H9 (cell line): Measurements from ENCODE around the gene TMEM233. TPM values are rescaled to one million over a fixed set of nuclear protein-coding genes. Genes with fewer than 3 reads are reported as not detected.

ENCODE experiments used
- DNase-seq: peaks from one replicate; pipeline ENCODE4 v3.0.0-alpha.2; 2017
- H2AFZ ChIP-seq: one replicate; pipeline ENCODE4 v1.6.1; 2013; ENCODE audit warnings: mild to moderate bottlenecking, low read length, control low read depth, moderate library complexity
- H2AK5ac ChIP-seq: 2 replicates; pipeline ENCODE4 v1.6.1; 2013; ENCODE audit warnings: low read length, control low read depth, mixed read lengths; ENCODE audit not compliant: insufficient read length
- H2BK120ac ChIP-seq: one replicate; pipeline ENCODE4 v1.6.1; 2013; ENCODE audit warnings: low read depth, mild to moderate bottlenecking, low read length, control low read depth, inconsistent platforms; ENCODE audit not compliant: poor library complexity, severe bottlenecking
- H2BK12ac ChIP-seq: 2 replicates; pipeline ENCODE4 v1.6.1; 2013; ENCODE audit warnings: low read length, control low read depth, mixed read lengths, low read depth; ENCODE audit not compliant: insufficient read length
- H2BK15ac ChIP-seq: 2 replicates; pipeline ENCODE4 v1.6.1; 2013; ENCODE audit warnings: low read depth, low read length, control low read depth
- H2BK20ac ChIP-seq: one replicate; pipeline ENCODE4 v1.6.1; 2013; ENCODE audit warnings: low read depth, mild to moderate bottlenecking, low read length, control low read depth, inconsistent platforms; ENCODE audit not compliant: poor library complexity, severe bottlenecking
- H2BK5ac ChIP-seq: 2 replicates; pipeline ENCODE4 v1.6.1; 2013; ENCODE audit warnings: low read length, control low read depth, mixed read lengths; ENCODE audit not compliant: insufficient read length
- H3K14ac ChIP-seq: 2 replicates; pipeline ENCODE4 v1.6.1; 2013; ENCODE audit warnings: low read length, control low read depth; ENCODE audit not compliant: insufficient read depth
- H3K18ac ChIP-seq: 2 replicates; pipeline ENCODE4 v1.6.1; 2013; ENCODE audit warnings: low read depth, mild to moderate bottlenecking, mixed read lengths, low read length, control low read depth; ENCODE audit not compliant: insufficient read length
- H3K23ac ChIP-seq: 2 replicates; pipeline ENCODE4 v1.6.1; 2013; ENCODE audit warnings: low read length, control low read depth, mixed read lengths, low read depth; ENCODE audit not compliant: insufficient read length
- H3K23me2 ChIP-seq: 2 replicates; pipeline ENCODE4 v1.6.1; 2013; ENCODE audit warnings: low read depth, mild to moderate bottlenecking, mixed read lengths, low read length, control low read depth; ENCODE audit not compliant: insufficient read length, poor library complexity, severe bottlenecking
- H3K27ac ChIP-seq: 2 replicates; pipeline ENCODE4 v1.5.1; 2013; ENCODE audit warnings: low read length, control low read depth, mixed read lengths, low read depth; ENCODE audit not compliant: insufficient read length
- H3K27me3 ChIP-seq: 2 replicates; pipeline ENCODE4 v1.6.1; 2013; ENCODE audit warnings: low read length, control low read depth, inconsistent platforms; ENCODE audit not compliant: insufficient read depth
- H3K4ac ChIP-seq: 2 replicates; pipeline ENCODE4 v1.6.1; 2013; ENCODE audit warnings: low read depth, mild to moderate bottlenecking, control low read depth, inconsistent platforms, low read length, moderate library complexity
- H3K4me1 ChIP-seq: 2 replicates; pipeline ENCODE4 v1.6.1; 2013; ENCODE audit warnings: low read length, control low read depth, inconsistent platforms; ENCODE audit not compliant: insufficient read depth
- H3K4me2 ChIP-seq: 2 replicates; pipeline ENCODE4 v1.6.1; 2013; ENCODE audit warnings: low read length, control low read depth, mixed read lengths; ENCODE audit not compliant: insufficient read length, insufficient read depth
- H3K56ac ChIP-seq: 2 replicates; pipeline ENCODE4 v1.6.1; 2013; ENCODE audit warnings: low read depth, mild to moderate bottlenecking, mixed read lengths, low read length, control low read depth; ENCODE audit not compliant: insufficient read length
- H3K79me1 ChIP-seq: 2 replicates; pipeline ENCODE4 v1.6.1; 2013; ENCODE audit warnings: low read depth, mild to moderate bottlenecking, moderate library complexity, low read length, control low read depth, inconsistent platforms; ENCODE audit not compliant: insufficient read depth, poor library complexity, severe bottlenecking
- H3K79me2 ChIP-seq: 2 replicates; pipeline ENCODE4 v1.6.1; 2013; ENCODE audit warnings: low read length, control low read depth, inconsistent platforms; ENCODE audit not compliant: insufficient read depth
- H3K9ac ChIP-seq: 2 replicates; pipeline ENCODE4 v1.6.1; 2013; ENCODE audit warnings: low read length, control low read depth, mixed read lengths; ENCODE audit not compliant: insufficient read length; ENCODE audit errors: extremely low read depth
- H3K9me3 ChIP-seq: one replicate; pipeline ENCODE4 v1.6.1; 2013; ENCODE audit warnings: low read depth, low read length, inconsistent platforms; ENCODE audit not compliant: control insufficient read depth
- H3T11ph ChIP-seq: one replicate; pipeline ENCODE4 v1.6.1; 2013; ENCODE audit warnings: mild to moderate bottlenecking, low read length, control low read depth, inconsistent platforms
- H4K20me1 ChIP-seq: one replicate; pipeline ENCODE4 v1.6.1; 2013; ENCODE audit not compliant: control insufficient read depth, insufficient read length, insufficient read depth
- H4K5ac ChIP-seq: 2 replicates; pipeline ENCODE4 v1.6.1; 2013; ENCODE audit warnings: low read depth, mild to moderate bottlenecking, mixed read lengths, low read length, control low read depth; ENCODE audit not compliant: insufficient read length
- H4K8ac ChIP-seq: replicated peaks from 2 replicates; pipeline ENCODE4 v1.6.1; 2013; ENCODE audit warnings: low read length, control low read depth, mixed read lengths, low read depth; ENCODE audit not compliant: insufficient read length
- H4K91ac ChIP-seq: 2 replicates; pipeline ENCODE4 v1.6.1; 2013; ENCODE audit warnings: low read depth, mild to moderate bottlenecking, moderate library complexity, mixed read lengths, low read length, control low read depth; ENCODE audit not compliant: insufficient read length
- H3K27ac Mint-ChIP-seq, 3 experiments: 2 replicates in 2 of 3; 3 replicates in 1 of 3; pipeline ENCODE4 v1.8.0; 2020 to 2021; ENCODE audit warnings: mixed read lengths in 3 of 3, mild to moderate bottlenecking in 1 of 3, moderate library complexity in 1 of 3
- H3K27me3 Mint-ChIP-seq: 2 replicates; pipeline ENCODE4 v1.8.0; 2021; ENCODE audit warnings: low read depth, mild to moderate bottlenecking, moderate library complexity, mixed read lengths
- H3K36me3 Mint-ChIP-seq, 3 experiments: 2 replicates in 2 of 3; 3 replicates in 1 of 3; pipeline ENCODE4 v1.8.0; 2020 to 2021; ENCODE audit warnings: low read depth in 3 of 3, mixed read lengths in 3 of 3; ENCODE audit not compliant: insufficient read depth in 1 of 3
- H3K4me1 Mint-ChIP-seq, 2 experiments: 2 replicates each; pipeline ENCODE4 v1.8.0; 2020; ENCODE audit warnings: mixed read lengths in 2 of 2
- H3K4me3 Mint-ChIP-seq, 2 experiments: 2 replicates in 1 of 2; 3 replicates in 1 of 2; pipeline ENCODE4 v1.8.0; 2020 to 2021; ENCODE audit warnings: mild to moderate bottlenecking in 2 of 2, mixed read lengths in 2 of 2, moderate library complexity in 1 of 2
- H3K9me3 Mint-ChIP-seq, 2 experiments: 2 replicates in 1 of 2; 3 replicates in 1 of 2; pipeline ENCODE4 v1.8.0; 2020; ENCODE audit warnings: mild to moderate bottlenecking in 2 of 2, mixed read lengths in 2 of 2, moderate library complexity in 1 of 2
- CTCF ChIP-seq: fragments of 200-600 bp; sonication (generic); conservative IDR thresholded peaks from 3 replicates; pipeline ENCODE4 v1.8.0; 2021; ENCODE audit warnings: antibody characterized with exemption, mild to moderate bottlenecking
- WGBS: extraction: QIAGEN DNeasy Blood & Tissue Kit; methylation state at CpG from one replicate; pipeline ENCODE4 v1.1.7; 2013; ENCODE audit warnings: missing lambda C conversion rate, low lambda C conversion rate, mixed read lengths; ENCODE audit not compliant: insufficient read length; ENCODE audit errors: extremely low coverage; 5-methylcytosine and 5-hydroxymethylcytosine counted together
- total RNA-seq: library from RNA; stranded (reverse); gene quantifications from 2 replicates; pipeline ENCODE4 v1.2.1, GENCODE V29; 2021

TMEM233 gene
- total RNA-seq, 1 experiment from 2014 or later = not detected

DNA sequence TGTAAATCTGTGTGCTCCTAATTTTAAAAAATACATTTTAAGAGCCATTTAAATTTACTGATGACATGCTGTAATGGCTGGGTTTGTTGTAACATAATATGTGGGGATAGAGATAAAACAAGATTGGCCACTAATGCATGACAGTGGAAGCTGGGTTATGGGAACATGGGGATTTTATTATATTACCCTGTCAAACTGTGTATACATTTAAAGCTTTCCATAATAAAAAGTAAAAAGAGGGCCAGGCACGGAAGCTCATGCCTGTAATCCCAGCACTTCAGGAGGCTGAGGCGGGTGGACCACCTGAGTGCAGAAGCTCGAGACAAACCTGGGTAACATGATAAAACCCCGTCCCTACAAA, 9.1 kb downstream of the TMEM233 start:
- Histone ChIP-seq H4K20me1 (no peaks in the 10 kb centered on the region), H2BK15ac (no peak overlapping the region), H3K23me2 (no peaks in the 10 kb centered on the region), H3K23ac (no peak overlapping the region), H4K91ac (no peak overlapping the region), H2BK5ac (no peak overlapping the region), H2BK20ac (no peak overlapping the region), H3K56ac (no peak overlapping the region), H2BK12ac (no peak overlapping the region), H3K4ac (no peak overlapping the region), H3K27me3 (no peaks in the 10 kb centered on the region), H2BK120ac (no peak overlapping the region), H3K79me2 (no peaks in the 10 kb centered on the region), H3K4me2 (no peak overlapping the region), H3K9me3 (no peaks in the 10 kb centered on the region), H3K79me1 (no peaks in the 10 kb centered on the region), H2AK5ac (no peak overlapping the region), H3T11ph (no peak overlapping the region), H3K4me1 (no peaks in the 10 kb centered on the region), H3K18ac (no peak overlapping the region), H3K9ac (no peak overlapping the region), H4K8ac (no peak overlapping the region), H3K27ac (no peak overlapping the region), H4K5ac (no peak overlapping the region), H2AFZ (no peak overlapping the region), H3K14ac (no peak overlapping the region)
- TF ChIP-seq CTCF = no peak
- no peak overlapping the region for H3K27ac Mint-ChIP-seq
- no peaks in the 10 kb centered on the region for H3K36me3 Mint-ChIP-seq
- H3K27me3 Mint-ChIP-seq = peaks cover 62% of the 10 kb centered on the region
- no CpG with 5 or more reads among the region's 4 CpGs for WGBS
- no peaks in the 10 kb centered on the region for H3K4me1 Mint-ChIP-seq
- no peak overlapping the region for H3K4me3 Mint-ChIP-seq
- no peaks in the 10 kb centered on the region for H3K9me3 Mint-ChIP-seq
- DNase-seq = no peak
